HG03039 (cell line): ENCODE data around the gene CACNB1.

ENCODE experiments used
- ATAC-seq: cut with Tn5 transposase; IDR thresholded peaks from one replicate; pipeline ENCODE4 v1.9.1; 2021; ENCODE audit warnings: mild to moderate bottlenecking, moderate library complexity; ENCODE audit not compliant: unreplicated experiment

Gene CACNB1

GRCh38 chr17:39225959-39226683 is 28.7 kb upstream of the CACNB1 start:
- no peak for ATAC-seq

- no peak for ATAC-seq
Measured at GRCh38 chr17:39225308-39225958, 28.0 kb upstream of the CACNB1 start, which contains the start of gene STAC2. Gene STAC2, minus strand, starts transcription at chr17:39225945. Its CDS starts 443 bp downstream, at chr17:39225502.

GRCh38 chr17:39224778-39225307 is 27.4 kb upstream of the CACNB1 start:
- no peak for ATAC-seq

- ATAC-seq: no peak
Measured at GRCh38 chr17:39223907-39224777, 26.7 kb upstream of the CACNB1 start.

GRCh38 chr17:39222866-39223834 is 25.7 kb upstream of the CACNB1 start:
- no peak for ATAC-seq

GRCh38 chr17:39222151-39222550 is 24.7 kb upstream of the CACNB1 start:
- no peak for ATAC-seq

- no peak for ATAC-seq
Measured at GRCh38 chr17:39221572-39221971, 24.1 kb upstream of the CACNB1 start.

- ATAC-seq: no peak
Measured at GRCh38 chr17:39219647-39220154, 22.2 kb upstream of the CACNB1 start.

- no peak for ATAC-seq
Measured at GRCh38 chr17:39218906-39219305, 21.4 kb upstream of the CACNB1 start.

GRCh38 chr17:39217734-39218369 is 20.4 kb upstream of the CACNB1 start:
- no peak for ATAC-seq

- ATAC-seq: no peak
Measured at GRCh38 chr17:39213852-39214251, 16.4 kb upstream of the CACNB1 start.

GRCh38 chr17:39212841-39213480 is 15.5 kb upstream of the CACNB1 start:
- ATAC-seq: no peak

GRCh38 chr17:39212195-39212810 is 14.8 kb upstream of the CACNB1 start:
- no peak for ATAC-seq

GRCh38 chr17:39210093-39210434 is 12.6 kb upstream of the CACNB1 start:
- no peak for ATAC-seq

GRCh38 chr17:39209317-39210092 is 12.0 kb upstream of the CACNB1 start:
- ATAC-seq: no peak

- no peak for ATAC-seq
Measured at GRCh38 chr17:39208893-39209292, 11.4 kb upstream of the CACNB1 start.

- ATAC-seq: no peak
Measured at GRCh38 chr17:39208136-39208535, 10.7 kb upstream of the CACNB1 start.

- no peak for ATAC-seq
Measured at GRCh38 chr17:39205112-39205526, 7.7 kb upstream of the CACNB1 start.
